Endothelial cell of umbilical vein (primary cell): ENCODE data around the gene HDLBP. TPM values are rescaled to one million over a fixed set of nuclear protein-coding genes. Genes with fewer than 3 reads are reported as not detected.

ENCODE experiments used
- BruUV-seq: library from RNA; stranded (reverse); fragments of 400-500 nt; replicated peaks from 2 replicates; lab custom pipeline; 2021; lab: Mats Ljungman, UMichigan
- CTCF ChIA-PET: fragments of 300-600, 350-600 bp; sonication (Branson Sonifier 250); formaldehyde crosslinking; loops from one replicate; lab custom pipeline; 2021; ENCODE audit warnings: antibody characterized with exemption, inconsistent platforms; lab: Charles Lee
- POLR2A ChIA-PET: fragments of 300-600, 350-600 bp; sonication (Branson Sonifier 250); formaldehyde crosslinking; loops from one replicate; lab custom pipeline; 2021; ENCODE audit warnings: antibody characterized with exemption, inconsistent platforms; lab: Charles Lee
- DNase-seq: peaks from one replicate; pipeline ENCODE4 v3.0.0-alpha.2; 2011; ENCODE audit warnings: low read depth, low spot score
- FAIRE-seq: peaks from 2 replicates; lab custom pipeline; 2011; peaks lifted over from hg19 to GRCh38; lab: Jason Lieb, UNC
- H2AFZ ChIP-seq: 2 replicates; pipeline ENCODE4 v1.6.0; 2012; ENCODE audit warnings: low read depth, low read length, control low read depth, inconsistent platforms
- H3K27ac ChIP-seq: 2 replicates; pipeline ENCODE4 v1.5.1; 2011; ENCODE audit warnings: low read depth, mild to moderate bottlenecking, control low read depth, low read length, moderate library complexity; ENCODE audit not compliant: insufficient read depth
- H3K27me3 ChIP-seq, 2 experiments: 2 replicates each; pipeline versions ENCODE4 v1.6.0 to v1.6.1; 2011; ENCODE audit warnings: low read length in 2 of 2, mixed read lengths in 1 of 2; ENCODE audit not compliant: control insufficient read depth in 2 of 2, insufficient read depth in 2 of 2
- H3K36me3 ChIP-seq, 2 experiments: 2 replicates in 1 of 2; 3 replicates in 1 of 2; pipeline ENCODE4 v1.5.1; 2011; ENCODE audit warnings: low read length in 2 of 2, mild to moderate bottlenecking in 1 of 2, moderate library complexity in 1 of 2; ENCODE audit not compliant: control insufficient read depth in 2 of 2, insufficient read depth in 2 of 2; ENCODE audit errors: extremely low read depth in 1 of 2
- H3K4me1 ChIP-seq: 3 replicates; pipeline ENCODE4 v1.5.1; 2011; ENCODE audit warnings: mild to moderate bottlenecking, low read length; ENCODE audit not compliant: control insufficient read depth, insufficient read depth; ENCODE audit errors: extremely low read depth
- H3K4me2 ChIP-seq: 2 replicates; pipeline ENCODE4 v1.6.1; 2011; ENCODE audit warnings: low read length, control low read depth, mixed read lengths; ENCODE audit not compliant: insufficient read depth
- H3K4me3 ChIP-seq, 3 experiments: fragments of 200-600 bp in 1 of 3; sonication (generic), shearing (Covaris generic) in 1 of 3; replicated peaks in 1 of 3; 2 replicates each; pipeline ENCODE4 v1.5.1; 2011 to 2016; ENCODE audit warnings: control low read depth in 3 of 3, low read length in 3 of 3, mild to moderate bottlenecking in 2 of 3, inconsistent platforms in 1 of 3, low read depth in 1 of 3, moderate library complexity in 1 of 3; ENCODE audit not compliant: insufficient read depth in 1 of 3
- H3K79me2 ChIP-seq: 2 replicates; pipeline ENCODE4 v1.6.0; 2012; ENCODE audit warnings: low read length, inconsistent platforms; ENCODE audit not compliant: control insufficient read depth, insufficient read depth
- H3K9ac ChIP-seq: replicated peaks from 2 replicates; pipeline ENCODE3; 2011; ENCODE audit warnings: low read length, control low read depth; ENCODE audit not compliant: insufficient read depth; ENCODE audit errors: extremely low read depth
- H3K9me1 ChIP-seq: replicated peaks from 3 replicates; pipeline ENCODE4 v1.6.0; 2011; ENCODE audit warnings: mild to moderate bottlenecking, low read length; ENCODE audit not compliant: control insufficient read depth, insufficient read depth; ENCODE audit errors: extremely low read depth
- H3K9me3 ChIP-seq: replicated peaks from 2 replicates; pipeline ENCODE4 v1.5.1; 2012; ENCODE audit warnings: low read length, inconsistent platforms; ENCODE audit not compliant: control insufficient read depth, insufficient read depth
- H4K20me1 ChIP-seq: replicated peaks from 2 replicates; pipeline ENCODE3; 2011; ENCODE audit warnings: mild to moderate bottlenecking, low read length; ENCODE audit not compliant: control insufficient read depth, insufficient read depth; ENCODE audit errors: extremely low read depth
- EZH2 ChIP-seq: IDR thresholded peaks from 2 replicates; pipeline ENCODE4 v1.6.1; 2012; ENCODE audit warnings: borderline replicate concordance, low read depth, mild to moderate bottlenecking, moderate library complexity, low read length, inconsistent platforms; ENCODE audit not compliant: severe bottlenecking
- FOS ChIP-seq: IDR thresholded peaks from 2 replicates; pipeline ENCODE4 v1.6.1; 2011; ENCODE audit warnings: mild to moderate bottlenecking, low read length, moderate library complexity, borderline replicate concordance; ENCODE audit not compliant: insufficient read depth
- GATA2 ChIP-seq: IDR thresholded peaks from 2 replicates; pipeline ENCODE4 v1.7.0; 2011; ENCODE audit warnings: low read depth, mild to moderate bottlenecking, moderate library complexity, mixed read lengths, low read length; ENCODE audit not compliant: insufficient read length, insufficient read depth
- JUN ChIP-seq: IDR thresholded peaks from 2 replicates; pipeline ENCODE4 v1.6.1; 2011; ENCODE audit warnings: borderline replicate concordance, low read depth; ENCODE audit not compliant: insufficient read length, insufficient read depth
- MAX ChIP-seq: IDR thresholded peaks from 2 replicates; pipeline ENCODE4 v1.6.1; 2011; ENCODE audit not compliant: insufficient read depth, insufficient read length
- MYC ChIP-seq: IDR thresholded peaks from one replicate; pipeline ENCODE4 v1.6.1; 2011; ENCODE audit warnings: mild to moderate bottlenecking, low read depth, low read length
- POLR2A ChIP-seq: IDR thresholded peaks from 2 replicates; pipeline ENCODE4 v1.6.1; 2012; ENCODE audit warnings: low read depth, mild to moderate bottlenecking, control low read depth, low read length
- POLR2AphosphoS5 ChIP-seq: IDR thresholded peaks from 2 replicates; pipeline ENCODE4 v1.6.1; 2012; ENCODE audit warnings: low read depth, mild to moderate bottlenecking, control low read depth, low read length, moderate library complexity; ENCODE audit not compliant: insufficient read depth
- dilution Hi-C: fragments of 300-500 bp; cut with MboI; formaldehyde crosslinking; loops from one replicate; pipeline ENCODE4 v1.15.0; 2019; ENCODE audit warnings: low sequenced_read_pairs; ENCODE audit not compliant: extremely low pct_ligation_motif_present
- intact Hi-C: fragments of 100-400 bp; cut with micrococcal nuclease; formaldehyde crosslinking; loops from one replicate; pipeline ENCODE4 v1.10.0; 2022
- polyA plus RNA-seq, 4 experiments: library from polyadenylated mRNA; depleted of rRNA in 3 of 4; stranded (reverse) in 3 of 4; unstranded in 1 of 4; fragments of >200 nt; gene quantifications; 2 replicates each; pipeline versions ENCODE4 v1.2.1 to v1.2.3, GENCODE V29; 2011 to 2012; ENCODE audit warnings: missing spikeins in 1 of 4
- total RNA-seq: library from RNA; stranded (reverse); gene quantifications from 2 replicates; pipeline ENCODE4 v1.2.3, GENCODE V29; 2021
- TF ChIP-seq, protein P1 (sequence below), 2 donors: IDR thresholded peaks; 1 replicate in 1 of 2; 2 replicates in 1 of 2; pipeline ENCODE4 v1.5.1; 2011; ENCODE audit warnings: low read length in 2 of 2, mild to moderate bottlenecking in 2 of 2, moderate library complexity in 2 of 2, control low read depth in 1 of 2, inconsistent platforms in 1 of 2, low read depth in 1 of 2; ENCODE audit not compliant: insufficient read depth in 1 of 2; ENCODE audit errors: extremely low read depth in 1 of 2

The HDLBP gene
- total and polyA plus RNA-seq, 2 donors (not counting 3 experiments of a cell fraction or from before 2014, with no cell fraction given) = 379 to 569 TPM

DNA sequence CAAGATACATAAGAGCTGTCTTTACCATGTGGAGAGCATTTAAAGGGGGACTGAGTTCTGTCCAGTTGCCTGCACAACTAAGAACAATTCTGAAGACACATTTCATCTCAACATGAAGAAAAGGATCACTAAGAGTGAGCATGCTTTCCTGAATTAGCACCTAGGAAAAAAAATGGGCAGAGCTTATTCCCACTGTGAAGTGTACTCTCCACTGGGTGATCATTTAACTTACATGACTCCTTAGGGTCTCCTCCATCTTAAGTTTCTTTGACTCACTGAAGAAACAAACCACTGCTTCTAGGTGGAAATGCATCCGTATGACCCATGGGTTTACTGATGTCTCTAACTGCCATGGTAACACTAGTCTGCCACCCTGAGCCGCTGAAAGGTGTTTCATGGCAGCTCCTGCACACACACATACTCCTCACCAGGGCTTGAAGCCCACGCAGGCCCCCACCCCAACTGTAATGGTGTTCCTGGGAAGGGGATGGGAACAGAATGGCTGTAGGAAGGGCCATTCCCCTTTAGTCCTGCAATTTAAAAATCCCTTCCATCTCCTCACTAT lies 27.1 kb downstream of the HDLBP start:
- no peak for DNase-seq
- H4K20me1 ChIP-seq = peaks cover 6% of the 10 kb centered on the region
- POLR2A ChIA-PET = no interaction called here

More for the DNA sequence above, 27.1 kb downstream of the HDLBP start:
- Histone ChIP-seq H3K4me3 (no peak overlapping the region), H3K4me1 (no peaks in the 10 kb centered on the region), H3K4me2 (no peak overlapping the region), H3K36me3 (no peaks in the 10 kb centered on the region), H3K27me3 (no peaks in the 10 kb centered on the region), H3K27ac (no peak overlapping the region), H3K9me3 (no peaks in the 10 kb centered on the region), H3K9ac (no peak overlapping the region), H2AFZ (no peak overlapping the region), H3K79me2 (peaks cover 75% of the 10 kb centered on the region), H3K9me1 (no peaks in the 10 kb centered on the region)
- intact Hi-C loops (no loop called here), dilution Hi-C loops (no loop called here)
- TF ChIP-seq JUN (no peak), FOS (no peak), GATA2 (no peak), MYC (no peak), EZH2 (no peak), POLR2A (no peak), POLR2AphosphoS5 (no peak), MAX (no peak)
- TF ChIP-seq, protein P1, sequence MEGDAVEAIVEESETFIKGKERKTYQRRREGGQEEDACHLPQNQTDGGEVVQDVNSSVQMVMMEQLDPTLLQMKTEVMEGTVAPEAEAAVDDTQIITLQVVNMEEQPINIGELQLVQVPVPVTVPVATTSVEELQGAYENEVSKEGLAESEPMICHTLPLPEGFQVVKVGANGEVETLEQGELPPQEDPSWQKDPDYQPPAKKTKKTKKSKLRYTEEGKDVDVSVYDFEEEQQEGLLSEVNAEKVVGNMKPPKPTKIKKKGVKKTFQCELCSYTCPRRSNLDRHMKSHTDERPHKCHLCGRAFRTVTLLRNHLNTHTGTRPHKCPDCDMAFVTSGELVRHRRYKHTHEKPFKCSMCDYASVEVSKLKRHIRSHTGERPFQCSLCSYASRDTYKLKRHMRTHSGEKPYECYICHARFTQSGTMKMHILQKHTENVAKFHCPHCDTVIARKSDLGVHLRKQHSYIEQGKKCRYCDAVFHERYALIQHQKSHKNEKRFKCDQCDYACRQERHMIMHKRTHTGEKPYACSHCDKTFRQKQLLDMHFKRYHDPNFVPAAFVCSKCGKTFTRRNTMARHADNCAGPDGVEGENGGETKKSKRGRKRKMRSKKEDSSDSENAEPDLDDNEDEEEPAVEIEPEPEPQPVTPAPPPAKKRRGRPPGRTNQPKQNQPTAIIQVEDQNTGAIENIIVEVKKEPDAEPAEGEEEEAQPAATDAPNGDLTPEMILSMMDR (IDR thresholded peaks at IDR 0.05; ENCODE audit: extremely low read depth in 1 of 2, insufficient read depth in 1 of 2, low read depth in 1 of 2, low read length in 2 of 2) = no peak
- CTCF ChIA-PET = interaction anchor here (1.0 to 2.1 kb wide), 2 partner anchors 9 to 11 kb away, joined by 3 to 5 read pairs; no protein-coding TSS in a partner anchor
- FAIRE-seq = no peak
- no TSS peak for BruUV-seq
